Esophagus squamous epithelium (tissue), 4 donors: ENCODE measurements around the gene SAMD7.

Source experiments
- CTCF ChIP-seq, 6 experiments: fragments of 450-650 bp in 4 of 6; fragments of 200-600 bp in 2 of 6; sonication (generic) in 2 of 6; IDR thresholded peaks; one replicate each; pipeline ENCODE4 v1.5.1; 2016 to 2019; ENCODE audit warnings: antibody characterized with exemption in 6 of 6, mild to moderate bottlenecking in 4 of 6, moderate library complexity in 4 of 6
- POLR2A ChIP-seq, 4 donors: fragments of 450-650 bp; IDR thresholded peaks; one replicate each; pipeline ENCODE4 v1.6.1; 2017; ENCODE audit warnings: antibody characterized with exemption in 4 of 4, mild to moderate bottlenecking in 4 of 4, moderate library complexity in 3 of 4

- no peak for TF ChIP-seq POLR2A (IDR thresholded peaks at IDR 0.05)
- no peak for TF ChIP-seq CTCF (IDR thresholded peaks at IDR 0.05)
These were observed 57.0 kb downstream of the SAMD7 start for GRCh38 chr3:169968224-169968885.
